HCEC 1CT (cell line): Measurements from ENCODE around the gene LTF.

ENCODE experiments used
- DNase-seq: peaks from one replicate; pipeline ENCODE4 v3.0.0-alpha.2; 2017

The LTF gene

GRCh38 chr3:46468753-46469600 is 4.3 kb upstream of the LTF start:
- no peak for DNase-seq

- no peak for DNase-seq
These were observed 2.9 kb upstream of the LTF start for GRCh38 chr3:46467562-46467961.

- DNase-seq, result no peak
These were observed 2.2 kb upstream of the LTF start for GRCh38 chr3:46466871-46467403.

GRCh38 chr3:46466273-46466672 is 1.6 kb upstream of the LTF start:
- DNase-seq, result no peak

- DNase-seq, result no peak
These were observed 453 bp upstream of the LTF start for GRCh38 chr3:46465196-46465520.

- DNase-seq, result no peak
These were observed 850 bp downstream of the LTF start for GRCh38 chr3:46463868-46464241.

GRCh38 chr3:46463120-46463867 is 1.4 kb downstream of the LTF start:
- DNase-seq, result no peak

GRCh38 chr3:46462511-46462910 is 2.2 kb downstream of the LTF start:
- no peak for DNase-seq

GRCh38 chr3:46462111-46462510 is 2.6 kb downstream of the LTF start:
- peak; percentile 54 for DNase-seq

GRCh38 chr3:46460051-46460450 is 4.7 kb downstream of the LTF start:
- DNase-seq, result no peak

- DNase-seq, result no peak
These were observed 8.6 kb downstream of the LTF start for GRCh38 chr3:46456118-46456517.

GRCh38 chr3:46455231-46456115 is 9.2 kb downstream of the LTF start:
- DNase-seq, result no peak

- DNase-seq, result no peak
These were observed 10.1 kb downstream of the LTF start for GRCh38 chr3:46454606-46455005.

- DNase-seq, result no peak
These were observed 10.5 kb downstream of the LTF start for GRCh38 chr3:46454209-46454595.

GRCh38 chr3:46453526-46454208 is 11.0 kb downstream of the LTF start:
- no peak for DNase-seq

GRCh38 chr3:46449755-46450552 is 14.8 kb downstream of the LTF start:
- peak; percentile 23 for DNase-seq

GRCh38 chr3:46448721-46449120 is 16.0 kb downstream of the LTF start:
- DNase-seq, result no peak

- DNase-seq, result no peak
These were observed 17.3 kb downstream of the LTF start for GRCh38 chr3:46447228-46447985.

- DNase-seq, result peak; percentile 21
These were observed 21.9 kb downstream of the LTF start for GRCh38 chr3:46442576-46443530.
